Spleen (tissue), 11 donors: ENCODE results near the gene STRBP. TPM values are rescaled to one million over a fixed set of nuclear protein-coding genes. Genes with fewer than 3 reads are reported as not detected.
A peak's percentile ranks its signal among the peaks of the same experiment; 100 is the strongest.

Source experiments
- DNase-seq: peaks from one replicate; pipeline ENCODE4 v3.0.0-alpha.2; 2020
- H3K27ac ChIP-seq, 8 donors: fragments of 200-600 bp; sonication (generic) in 7 of 8; 1 replicate in 4 of 8; 2 replicates in 4 of 8; pipeline versions ENCODE4 v1.5.0 to v1.8.0; 2016 to 2021; ENCODE audit warnings: inconsistent platforms in 4 of 8, mild to moderate bottlenecking in 4 of 8, moderate library complexity in 1 of 8
- H3K27me3 ChIP-seq, 7 donors: fragments of 200-600 bp; sonication (generic) in 6 of 7; replicated peaks in 1 of 7; 1 replicate in 4 of 7; 2 replicates in 3 of 7; pipeline versions ENCODE4 v1.5.0 to v1.8.0; 2016 to 2021; ENCODE audit warnings: inconsistent platforms in 3 of 7, mild to moderate bottlenecking in 1 of 7
- H3K36me3 ChIP-seq, 6 donors: fragments of 200-600 bp; sonication (generic) in 5 of 6; 1 replicate in 4 of 6; 2 replicates in 2 of 6; pipeline versions ENCODE4 v1.5.0 to v1.8.0; 2016 to 2021; ENCODE audit warnings: inconsistent platforms in 2 of 6
- H3K4me1 ChIP-seq, 6 donors: fragments of 200-600 bp; sonication (generic) in 5 of 6; 1 replicate in 3 of 6; 2 replicates in 3 of 6; pipeline versions ENCODE4 v1.5.0 to v1.8.0; 2016 to 2021; ENCODE audit warnings: inconsistent platforms in 3 of 6
- H3K4me3 ChIP-seq, 8 donors: fragments of 200-600 bp; sonication (generic) in 7 of 8; 1 replicate in 4 of 8; 2 replicates in 4 of 8; pipeline versions ENCODE4 v1.5.0 to v1.8.0; 2016 to 2021; ENCODE audit warnings: inconsistent platforms in 4 of 8, mild to moderate bottlenecking in 4 of 8, moderate library complexity in 2 of 8
- H3K9me3 ChIP-seq, 8 donors: fragments of 200-600 bp; sonication (generic) in 7 of 8; 1 replicate in 4 of 8; 2 replicates in 4 of 8; pipeline versions ENCODE4 v1.5.0 to v1.8.0; 2016 to 2021; ENCODE audit warnings: inconsistent platforms in 4 of 8
- POLR2A ChIP-seq, 3 donors: fragments of 450-650 bp; IDR thresholded peaks; one replicate each; pipeline ENCODE4 v1.5.1; 2017; ENCODE audit warnings: antibody characterized with exemption in 3 of 3, mild to moderate bottlenecking in 1 of 3
- POLR2AphosphoS5 ChIP-seq, 3 donors: sonication (generic); formaldehyde crosslinking; IDR thresholded peaks; one replicate each; pipeline ENCODE4 v1.5.1; 2017; ENCODE audit warnings: antibody characterized with exemption in 3 of 3
- WGBS, 5 donors: extraction: QIAGEN DNeasy Blood & Tissue Kit in 3 of 5; methylation state at CpG; one replicate each; pipeline versions ENCODE4 v1.1.5 to v1.1.7; 2013 to 2018; 5-methylcytosine and 5-hydroxymethylcytosine counted together
- intact Hi-C: fragments of 100-400 bp; cut with DNase I; formaldehyde crosslinking; loops from one replicate; pipeline ENCODE4 v1.15.0; 2023; ENCODE audit warnings: low total_unique reads
- polyA plus RNA-seq, 3 donors: library from polyadenylated mRNA; stranded (reverse); fragments of 200-250 nt; gene quantifications; one replicate each; pipeline ENCODE4 v1.2.1, GENCODE V29; 2013
- total RNA-seq, 7 donors: library from RNA; depleted of rRNA in 3 of 7; stranded (reverse); fragments of >200 nt in 3 of 7; fragmentation: NEBNext Ultra II Directional in 4 of 7; extraction: Animal tissue kit (Norgen Biotek cat#: 25700) in 4 of 7; gene quantifications; one replicate each; pipeline versions ENCODE4 v1.1.0 to v1.2.1, GENCODE V29; 2016 to 2021
- TF ChIP-seq, protein P1 (sequence below), 11 experiments: fragments of 200-600 bp in 7 of 11; fragments of 450-650 bp in 4 of 11; sonication (generic) in 4 of 11; IDR thresholded peaks in 8 of 11; conservative IDR thresholded peaks in 3 of 11; 1 replicate in 7 of 11; 2 replicates in 4 of 11; pipeline versions ENCODE4 v1.4.0 to v1.8.0; 2016 to 2021; ENCODE audit warnings: antibody characterized with exemption in 11 of 11, inconsistent platforms in 4 of 11, mild to moderate bottlenecking in 1 of 11
- donor health status: healthy with polysubstance abuse.
- donor health status: DM: no; HTN: no; CAD: no; lungs with moderate emphysema.
- donor health status: DM: no; HTN: no; CAD: no.
- donor health status: Bipolar disorder and iron deficiency.
- donor health status: healthy.
- donor health status: DM: no; HTN: no; CAD: no.
- donor health status: DM: yes; HTN: yes; CAD: no.

STRBP gene
- total and polyA plus RNA-seq, 10 donors = 23.8 to 57.1 (median 36.7) TPM

- H3K27ac ChIP-seq = peak overlapping the region in 1 of 8 donors; percentile 14
- intact Hi-C loops = no loop called here
- no peaks in the 10 kb centered on the region for H3K27me3 ChIP-seq
- 57 to 84% (median 75%) methylated on average over 3 of the region's 3 CpGs for WGBS, 5 donors
- H3K36me3 ChIP-seq = peaks cover 0 to 99% (median 58%) of the 10 kb centered on the region in 6 donors
- no peak for TF ChIP-seq POLR2A (IDR thresholded peaks at IDR 0.05)
- TF ChIP-seq POLR2AphosphoS5 (IDR thresholded peaks at IDR 0.05) = no peak
- TF ChIP-seq, protein P1, sequence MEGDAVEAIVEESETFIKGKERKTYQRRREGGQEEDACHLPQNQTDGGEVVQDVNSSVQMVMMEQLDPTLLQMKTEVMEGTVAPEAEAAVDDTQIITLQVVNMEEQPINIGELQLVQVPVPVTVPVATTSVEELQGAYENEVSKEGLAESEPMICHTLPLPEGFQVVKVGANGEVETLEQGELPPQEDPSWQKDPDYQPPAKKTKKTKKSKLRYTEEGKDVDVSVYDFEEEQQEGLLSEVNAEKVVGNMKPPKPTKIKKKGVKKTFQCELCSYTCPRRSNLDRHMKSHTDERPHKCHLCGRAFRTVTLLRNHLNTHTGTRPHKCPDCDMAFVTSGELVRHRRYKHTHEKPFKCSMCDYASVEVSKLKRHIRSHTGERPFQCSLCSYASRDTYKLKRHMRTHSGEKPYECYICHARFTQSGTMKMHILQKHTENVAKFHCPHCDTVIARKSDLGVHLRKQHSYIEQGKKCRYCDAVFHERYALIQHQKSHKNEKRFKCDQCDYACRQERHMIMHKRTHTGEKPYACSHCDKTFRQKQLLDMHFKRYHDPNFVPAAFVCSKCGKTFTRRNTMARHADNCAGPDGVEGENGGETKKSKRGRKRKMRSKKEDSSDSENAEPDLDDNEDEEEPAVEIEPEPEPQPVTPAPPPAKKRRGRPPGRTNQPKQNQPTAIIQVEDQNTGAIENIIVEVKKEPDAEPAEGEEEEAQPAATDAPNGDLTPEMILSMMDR (IDR thresholded peaks at IDR 0.05 in 8 of 11, conservative IDR thresholded peaks at IDR 0.05 in 3 of 11) = no peak
- H3K4me3 ChIP-seq = no peak overlapping the region
- H3K4me1 ChIP-seq = peaks cover 0 to 40% (median 26%) of the 10 kb centered on the region in 6 donors
- DNase-seq = no peak
- H3K9me3 ChIP-seq = no peaks in the 10 kb centered on the region
Measured at GRCh38 chr9:123096987-123097386, 171.4 kb downstream of the STRBP start.

DNA sequence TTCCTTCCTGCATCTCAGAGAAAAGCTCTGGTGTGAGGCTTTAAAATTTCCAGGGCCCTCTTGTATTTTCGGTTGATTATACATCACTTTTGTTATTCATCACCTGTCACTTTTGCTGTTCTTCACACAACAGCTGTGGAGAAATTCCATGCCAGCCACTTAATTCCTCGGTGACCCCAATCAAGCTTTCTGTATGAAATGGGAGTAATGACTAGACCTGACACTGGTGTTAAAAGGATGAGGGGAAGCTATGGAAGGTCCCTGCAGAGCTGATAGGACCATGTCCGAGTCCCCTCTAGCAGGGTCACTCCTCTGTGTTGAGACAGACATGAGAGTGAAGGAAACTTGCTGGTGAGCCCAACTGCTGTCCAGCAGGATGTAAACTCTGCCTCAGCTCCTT lies 175.2 kb downstream of the STRBP start:
- Histone ChIP-seq H3K4me1 (peaks cover 0 to 40% (median 26%) of the 10 kb centered on the region in 6 donors), H3K27me3 (no peaks in the 10 kb centered on the region), H3K27ac (peak overlapping the region in 1 of 8 donors; percentile 28), H3K36me3 (peaks cover 0 to 99% (median 40%) of the 10 kb centered on the region in 6 donors), H3K9me3 (no peaks in the 10 kb centered on the region), H3K4me3 (no peak overlapping the region)
- intact Hi-C loops = no loop called here
- WGBS, 5 donors = 70 to 87% (median 83%) methylated on average over 3 of the region's 3 CpGs
- DNase-seq = no peak
- TF ChIP-seq, protein P1 (IDR thresholded peaks at IDR 0.05 in 8 of 11, conservative IDR thresholded peaks at IDR 0.05 in 3 of 11) = no peak
- no peak for TF ChIP-seq POLR2A (IDR thresholded peaks at IDR 0.05)
- no peak for TF ChIP-seq POLR2AphosphoS5 (IDR thresholded peaks at IDR 0.05)

DNA sequence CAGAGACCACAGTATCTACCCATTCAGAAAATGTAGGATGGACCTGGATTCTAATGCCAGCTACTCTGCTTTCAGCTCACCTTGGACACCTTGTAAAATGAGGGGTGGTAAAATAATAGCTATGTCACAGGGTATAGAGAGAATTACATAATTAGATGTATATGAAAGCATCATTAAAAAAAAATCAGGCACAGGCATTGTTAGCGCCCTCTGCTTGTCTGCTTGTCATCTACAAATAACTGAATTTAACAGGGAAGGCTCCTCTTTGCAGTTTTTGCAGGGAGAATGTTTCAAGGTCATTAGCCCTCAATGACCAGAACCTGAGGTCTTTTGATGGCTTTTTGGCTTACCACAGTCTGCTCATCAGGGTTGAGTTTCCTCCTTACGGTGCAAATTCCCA lies 176.9 kb downstream of the STRBP start:
- intact Hi-C loops = no loop called here
- Histone ChIP-seq H3K36me3 (peaks cover 0 to 97% (median 31%) of the 10 kb centered on the region in 6 donors), H3K9me3 (no peaks in the 10 kb centered on the region)

GRCh38 chr9:123090956-123091355 lies 177.4 kb downstream of the STRBP start:
- H3K36me3 ChIP-seq = peaks cover 0 to 96% (median 29%) of the 10 kb centered on the region in 6 donors
- intact Hi-C loops = no loop called here
- 91 to 97% (median 94%) methylated on average over 2 of the region's 2 CpGs for WGBS, 5 donors

More for the DNA sequence above, 176.9 kb downstream of the STRBP start:
- H3K27me3 ChIP-seq = no peaks in the 10 kb centered on the region
- peaks cover 0 to 38% (median 24%) of the 10 kb centered on the region in 6 donors for H3K4me1 ChIP-seq
- TF ChIP-seq, protein P1 (IDR thresholded peaks at IDR 0.05 in 8 of 11, conservative IDR thresholded peaks at IDR 0.05 in 3 of 11) = no peak
- TF ChIP-seq POLR2AphosphoS5 (IDR thresholded peaks at IDR 0.05) = no peak
- TF ChIP-seq POLR2A (IDR thresholded peaks at IDR 0.05) = no peak
- WGBS, 5 donors = 82 to 87% (median 86%) methylated on average over 2 of the region's 2 CpGs
- no peak overlapping the region for H3K4me3 ChIP-seq
- H3K27ac ChIP-seq = no peak overlapping the region
- no peak for DNase-seq

More at GRCh38 chr9:123090956-123091355, 177.4 kb downstream of the STRBP start:
- no peaks in the 10 kb centered on the region for H3K9me3 ChIP-seq
- H3K4me1 ChIP-seq = peaks cover 0 to 33% (median 19%) of the 10 kb centered on the region in 6 donors
- no peak for DNase-seq
- H3K27me3 ChIP-seq = no peaks in the 10 kb centered on the region
- H3K4me3 ChIP-seq = no peak overlapping the region
- TF ChIP-seq POLR2A (IDR thresholded peaks at IDR 0.05) = no peak
- TF ChIP-seq, protein P1 (IDR thresholded peaks at IDR 0.05 in 8 of 11, conservative IDR thresholded peaks at IDR 0.05 in 3 of 11) = no peak
- no peak for TF ChIP-seq POLR2AphosphoS5 (IDR thresholded peaks at IDR 0.05)
- no peak overlapping the region for H3K27ac ChIP-seq
